HUES6 (cell line): ENCODE results near the gene ANO4.
A peak's percentile ranks its signal among the peaks of the same experiment; 100 is the strongest.
"Not testable (repeated sequence)": the region's sequence is repeated elsewhere in the genome, so short reads cannot be mapped to it uniquely, and the experiment has no call there.

Experiments used
- H3K27ac ChIP-seq: 2 replicates; pipeline ENCODE4 v1.7.0; 2013; ENCODE audit warnings: low read depth, mild to moderate bottlenecking, low read length, inconsistent platforms
- H3K27me3 ChIP-seq: 2 replicates; pipeline ENCODE4 v1.6.1; 2013; ENCODE audit warnings: low read length; ENCODE audit not compliant: control insufficient read depth, insufficient read depth
- H3K36me3 ChIP-seq: 2 replicates; pipeline ENCODE4 v1.6.1; 2013; ENCODE audit warnings: low read length; ENCODE audit not compliant: control insufficient read depth, insufficient read depth
- H3K4me1 ChIP-seq: 2 replicates; pipeline ENCODE4 v1.6.1; 2013; ENCODE audit warnings: low read length; ENCODE audit not compliant: control insufficient read depth, insufficient read depth
- H3K4me3 ChIP-seq: 2 replicates; pipeline ENCODE4 v1.5.1; 2013; ENCODE audit warnings: low read depth, low read length
- H3K9ac ChIP-seq: one replicate; pipeline ENCODE4 v1.6.1; 2013; ENCODE audit warnings: mild to moderate bottlenecking, low read length
- H3K9me3 ChIP-seq: 2 replicates; pipeline ENCODE4 v1.6.1; 2013; ENCODE audit warnings: low read depth, low read length; ENCODE audit not compliant: control insufficient read depth, insufficient read depth

The ANO4 gene

DNA sequence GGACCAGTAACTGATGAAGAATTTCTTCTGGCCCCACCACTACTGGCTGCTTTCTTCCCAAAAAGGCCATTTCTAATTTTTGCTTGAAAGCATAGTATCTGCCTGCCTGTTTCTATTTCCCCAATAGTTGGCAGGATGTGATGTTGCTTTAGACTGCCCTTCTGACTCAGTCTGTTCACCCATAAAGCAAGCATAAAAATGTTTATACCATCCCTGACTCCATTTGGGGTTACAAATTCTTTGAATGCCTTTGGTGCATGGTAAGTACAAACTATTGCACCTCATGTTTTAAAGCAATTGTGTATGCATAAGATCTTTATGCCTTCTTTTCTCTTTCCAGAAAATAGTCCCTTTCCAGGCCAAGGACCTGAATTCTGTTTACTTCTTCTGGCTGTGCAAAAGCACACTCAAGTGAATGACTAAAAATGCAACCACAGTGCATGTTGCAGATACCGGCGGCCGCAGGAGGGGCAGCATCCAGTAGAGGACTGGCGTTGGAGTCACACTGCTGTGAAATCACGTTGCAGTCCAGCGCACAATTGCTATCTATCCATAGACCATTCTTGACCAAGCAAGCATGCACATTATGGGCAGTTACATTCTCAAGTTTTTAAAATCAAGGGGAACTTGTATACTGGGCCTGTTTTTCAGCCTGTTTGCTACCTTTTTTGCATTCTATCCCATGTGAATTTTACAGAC lies 333.1 kb downstream of the ANO4 start:
- no peaks in the 10 kb centered on the region for H3K36me3 ChIP-seq
- no peak overlapping the region for H3K27ac ChIP-seq
- no peaks in the 10 kb centered on the region for H3K4me1 ChIP-seq

DNA sequence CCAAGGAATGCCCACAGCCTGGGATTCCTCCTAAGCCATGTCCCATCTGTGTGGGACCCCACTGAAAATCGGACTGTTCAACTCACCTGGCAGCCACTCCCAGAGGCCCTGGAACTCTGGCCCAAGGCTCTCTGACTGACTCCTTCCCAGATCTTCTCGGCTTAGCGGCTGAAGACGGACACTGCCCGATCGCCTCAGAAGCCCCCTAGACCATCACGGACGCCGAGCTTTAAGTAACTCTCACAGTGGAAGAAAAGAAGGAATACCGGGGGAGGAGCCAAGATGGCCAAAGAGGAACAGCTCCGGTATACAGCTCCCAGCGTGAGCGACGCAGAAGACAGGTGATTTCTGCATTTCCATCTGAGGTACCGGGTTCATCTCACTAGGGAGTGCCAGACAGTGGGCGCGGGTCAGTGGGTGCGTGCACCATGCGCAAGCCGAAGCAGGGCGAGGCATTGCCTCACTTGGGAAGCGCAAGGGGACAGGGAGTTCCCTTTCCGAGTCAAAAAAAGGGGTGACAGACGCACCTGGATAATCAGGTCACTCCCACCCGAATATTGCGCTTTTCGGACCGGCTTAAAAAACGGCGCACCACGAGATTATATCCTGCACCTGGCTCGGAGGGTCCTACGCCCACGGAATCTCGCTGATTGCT lies 351.3 kb downstream of the ANO4 start:
- H3K9me3 ChIP-seq, H3K36me3 ChIP-seq, H3K4me1 ChIP-seq, H3K27ac ChIP-seq, H3K27me3 ChIP-seq: not testable (repeated sequence)
- Histone ChIP-seq H3K9ac (peak overlapping the region; percentile 51), H3K4me3 (peak overlapping the region; percentile 77)

More for the DNA sequence above, 333.1 kb downstream of the ANO4 start:
- Histone ChIP-seq H3K4me3 (no peak overlapping the region), H3K27me3 (no peaks in the 10 kb centered on the region), H3K9ac (no peak overlapping the region), H3K9me3 (no peaks in the 10 kb centered on the region)

GRCh38 chr12:101165319-101165718 lies 370.7 kb downstream of the ANO4 start:
- H3K4me3 ChIP-seq, result no peak overlapping the region
- H3K27ac ChIP-seq, result no peak overlapping the region
- H3K4me1 ChIP-seq, result no peaks in the 10 kb centered on the region
- H3K36me3 ChIP-seq, result no peaks in the 10 kb centered on the region
- no peak overlapping the region for H3K9ac ChIP-seq
- H3K27me3 ChIP-seq, result no peaks in the 10 kb centered on the region; the same call in 1 of the 2 replicates
- H3K9me3 ChIP-seq, result no peaks in the 10 kb centered on the region

- no peak overlapping the region for H3K27ac ChIP-seq
- no peaks in the 10 kb centered on the region for H3K36me3 ChIP-seq
- H3K4me3 ChIP-seq, result no peak overlapping the region
- no peaks in the 10 kb centered on the region; the same call in 1 of the 2 replicates for H3K27me3 ChIP-seq
- no peaks in the 10 kb centered on the region for H3K9me3 ChIP-seq
- no peaks in the 10 kb centered on the region for H3K4me1 ChIP-seq
- H3K9ac ChIP-seq, result no peak overlapping the region
Measured at GRCh38 chr12:101166866-101167265, 372.3 kb downstream of the ANO4 start.

GRCh38 chr12:101168001-101168400 lies 373.4 kb downstream of the ANO4 start:
- Histone ChIP-seq H3K9ac (no peak overlapping the region), H3K4me1 (no peaks in the 10 kb centered on the region), H3K9me3 (no peaks in the 10 kb centered on the region), H3K27ac (no peak overlapping the region), H3K27me3 (no peaks in the 10 kb centered on the region; the same call in 1 of the 2 replicates), H3K36me3 (no peaks in the 10 kb centered on the region), H3K4me3 (no peak overlapping the region)

GRCh38 chr12:101172316-101172715 lies 377.7 kb downstream of the ANO4 start:
- no peaks in the 10 kb centered on the region for H3K4me1 ChIP-seq
- H3K9me3 ChIP-seq, result no peaks in the 10 kb centered on the region
- H3K36me3 ChIP-seq, result no peaks in the 10 kb centered on the region
- no peak overlapping the region for H3K27ac ChIP-seq
- H3K4me3 ChIP-seq, result no peak overlapping the region
- no peak overlapping the region for H3K9ac ChIP-seq
- H3K27me3 ChIP-seq, result no peaks in the 10 kb centered on the region

GRCh38 chr12:101173197-101173749 lies 378.7 kb downstream of the ANO4 start:
- H3K27ac ChIP-seq, result no peak overlapping the region
- H3K4me1 ChIP-seq, result no peaks in the 10 kb centered on the region
- H3K9ac ChIP-seq, result no peak overlapping the region
- H3K9me3 ChIP-seq, result no peaks in the 10 kb centered on the region
- H3K4me3 ChIP-seq, result no peak overlapping the region
- H3K36me3 ChIP-seq, result no peaks in the 10 kb centered on the region
- no peaks in the 10 kb centered on the region for H3K27me3 ChIP-seq

GRCh38 chr12:101174541-101174940 lies 380.0 kb downstream of the ANO4 start:
- no peak overlapping the region for H3K4me3 ChIP-seq
- H3K27me3 ChIP-seq, result no peaks in the 10 kb centered on the region
- no peak overlapping the region for H3K27ac ChIP-seq
- H3K4me1 ChIP-seq, result no peaks in the 10 kb centered on the region
- H3K9me3 ChIP-seq, result no peaks in the 10 kb centered on the region
- H3K9ac ChIP-seq, result no peak overlapping the region
- H3K36me3 ChIP-seq, result no peaks in the 10 kb centered on the region
